PC-9 (cell line): ENCODE data around the gene ALDH4A1. TPM values are rescaled to one million over a fixed set of nuclear protein-coding genes. Genes with fewer than 3 reads are reported as not detected.
"Not testable (repeated sequence)": the region's sequence is repeated elsewhere in the genome, so short reads cannot be mapped to it uniquely, and the experiment has no call there.

Experiments
- BruUV-seq: library from RNA; stranded (reverse); fragments of 400-500 nt; replicated peaks from 2 replicates; lab custom pipeline; 2021; lab: Mats Ljungman, UMichigan
- CTCF ChIA-PET: fragments of 300-600 bp; sonication (Branson Sonifier 250); formaldehyde crosslinking; loops from one replicate; lab custom pipeline; 2022; ENCODE audit warnings: antibody characterized with exemption; lab: Charles Lee
- POLR2A ChIA-PET: fragments of 300-600 bp; sonication (Branson Sonifier 250); formaldehyde crosslinking; loops from one replicate; lab custom pipeline; 2022; ENCODE audit warnings: antibody characterized with exemption; ENCODE audit not compliant: unreplicated experiment; lab: Charles Lee
- DNase-seq, 2 experiments: peaks; one replicate each; pipeline versions ENCODE4 v3.0.0 to v3.0.0-alpha.2; 2015 to 2022; ENCODE audit warnings: mixed read lengths in 1 of 2
- H2AFZ ChIP-seq: fragments of 200-600 bp; sonication (generic); 2 replicates; pipeline ENCODE4 v1.8.1; 2017; ENCODE audit warnings: antibody characterized with exemption
- H3F3A ChIP-seq: fragments of 200-600 bp; sonication (generic); 2 replicates; pipeline ENCODE4 v1.8.1; 2017; ENCODE audit warnings: antibody characterized with exemption, mild to moderate bottlenecking, low read depth; ENCODE audit not compliant: insufficient read depth
- H3K27ac ChIP-seq: fragments of 200-600 bp; sonication (generic); 2 replicates; pipeline ENCODE4 v1.6.1; 2016; ENCODE audit warnings: mixed run types
- H3K27me3 ChIP-seq: fragments of 200-600 bp; sonication (generic); 2 replicates; pipeline ENCODE4 v1.6.1; 2016; ENCODE audit warnings: low read depth, mixed run types; ENCODE audit not compliant: insufficient read depth
- H3K36me3 ChIP-seq: fragments of 200-600 bp; sonication (generic); 2 replicates; pipeline ENCODE4 v1.6.1; 2016; ENCODE audit warnings: low read depth, mixed run types
- H3K4me1 ChIP-seq: fragments of 200-600 bp; sonication (generic); replicated peaks from 2 replicates; pipeline ENCODE4 v1.6.1; 2016; ENCODE audit warnings: mixed run types; ENCODE audit not compliant: insufficient read depth
- H3K4me2 ChIP-seq: fragments of 200-600 bp; sonication (generic); 2 replicates; pipeline ENCODE4 v1.6.1; 2017; ENCODE audit warnings: mixed run types
- H3K4me3 ChIP-seq: fragments of 200-600 bp; sonication (generic); 2 replicates; pipeline ENCODE4 v1.6.1; 2016; ENCODE audit warnings: mixed run types
- H3K79me2 ChIP-seq: fragments of 200-600 bp; sonication (generic); 2 replicates; pipeline ENCODE4 v1.6.1; 2017; ENCODE audit warnings: low read depth, mixed run types
- H3K9me2 ChIP-seq: fragments of 200-600 bp; sonication (generic); 2 replicates; pipeline ENCODE4 v1.8.1; 2017; ENCODE audit warnings: mild to moderate bottlenecking; ENCODE audit not compliant: insufficient read depth
- H3K9me3 ChIP-seq: fragments of 200-600 bp; sonication (generic); 2 replicates; pipeline ENCODE4 v1.8.1; 2016; ENCODE audit warnings: low read depth; ENCODE audit not compliant: insufficient read depth
- H4K20me1 ChIP-seq: fragments of 200-600 bp; sonication (generic); 2 replicates; pipeline ENCODE4 v1.8.1; 2017; ENCODE audit not compliant: insufficient read depth
- CTCF ChIP-seq: fragments of 200-600 bp; sonication (generic); conservative IDR thresholded peaks from 2 replicates; pipeline ENCODE4 v1.6.1; 2017; ENCODE audit warnings: mixed run types, antibody characterized with exemption, mild to moderate bottlenecking, moderate library complexity
- EZH2 ChIP-seq: fragments of 200-600 bp; sonication (generic); IDR thresholded peaks from 2 replicates; pipeline ENCODE4 v1.8.0; 2017; ENCODE audit warnings: antibody characterized with exemption, low read depth
- intact Hi-C: fragments of 100-400 bp; cut with micrococcal nuclease; formaldehyde crosslinking; loops from one replicate; pipeline ENCODE4 v1.10.0; 2022; ENCODE audit not compliant: unreplicated experiment
- total RNA-seq: library from RNA; stranded (reverse); gene quantifications from 2 replicates; pipeline ENCODE4 v1.2.3, GENCODE V29; 2021

The ALDH4A1 gene
- total RNA-seq, 1 experiment from 2014 or later: 15.0 TPM

GRCh38 chr1:18872071-18872611, 30.2 kb downstream of the ALDH4A1 start:
- POLR2A ChIA-PET: no interaction called here

GRCh38 chr1:18871401-18872070, 30.8 kb downstream of the ALDH4A1 start:
- no peaks in the 10 kb centered on the region for H3K9me3 ChIP-seq
- no peaks in the 10 kb centered on the region for H3K36me3 ChIP-seq
- H3K4me2 ChIP-seq: no peak overlapping the region
- ChIA-PET POLR2A (no interaction called here), CTCF (no interaction called here)
- H3K27ac ChIP-seq: no peak overlapping the region
- no TSS peak for BruUV-seq
- no peak for DNase-seq
- H3K79me2 ChIP-seq: no peaks in the 10 kb centered on the region
- no peaks in the 10 kb centered on the region for H3K9me2 ChIP-seq
- H3F3A ChIP-seq: no peaks in the 10 kb centered on the region
- intact Hi-C loops: no loop called here
- H4K20me1 ChIP-seq: no peaks in the 10 kb centered on the region
- TF ChIP-seq CTCF: no peak
- TF ChIP-seq EZH2: no peak
- no peak overlapping the region for H2AFZ ChIP-seq
- H3K27me3 ChIP-seq: peaks cover 7% of the 10 kb centered on the region; the same call in 1 of the 2 replicates
- H3K4me1 ChIP-seq: no peaks in the 10 kb centered on the region
- H3K4me3 ChIP-seq: no peak overlapping the region

More at GRCh38 chr1:18872071-18872611, 30.2 kb downstream of the ALDH4A1 start:
- Histone ChIP-seq H4K20me1 (no peaks in the 10 kb centered on the region), H3K36me3 (no peaks in the 10 kb centered on the region), H3K27ac (no peak overlapping the region), H3K4me3 (no peak overlapping the region), H2AFZ (no peak overlapping the region), H3K4me1 (no peaks in the 10 kb centered on the region), H3F3A (no peaks in the 10 kb centered on the region), H3K4me2 (no peak overlapping the region), H3K9me3 (no peaks in the 10 kb centered on the region), H3K27me3 (peaks cover 1% of the 10 kb centered on the region; the same call in 1 of the 2 replicates), H3K9me2 (no peaks in the 10 kb centered on the region), H3K79me2 (no peaks in the 10 kb centered on the region)
- TF ChIP-seq EZH2 (no peak), CTCF (no peak)
- DNase-seq: no peak
- CTCF ChIA-PET: interaction anchor here (0.6 kb wide), 1 partner anchor 184 kb away, joined by 5 read pairs; no protein-coding TSS in a partner anchor
- intact Hi-C loops: no loop called here
- BruUV-seq: no TSS peak

GRCh38 chr1:18870957-18871356, 31.4 kb downstream of the ALDH4A1 start:
- Histone ChIP-seq H3K27ac (no peak overlapping the region), H4K20me1 (no peaks in the 10 kb centered on the region), H3K36me3 (no peaks in the 10 kb centered on the region), H3K79me2 (no peaks in the 10 kb centered on the region), H3K4me3 (no peak overlapping the region), H3F3A (no peaks in the 10 kb centered on the region), H3K27me3 (peaks cover 9% of the 10 kb centered on the region; the same call in 1 of the 2 replicates), H3K4me1 (no peaks in the 10 kb centered on the region), H3K9me3 (no peaks in the 10 kb centered on the region), H3K4me2 (no peak overlapping the region), H2AFZ (no peak overlapping the region), H3K9me2 (no peaks in the 10 kb centered on the region)
- no TSS peak for BruUV-seq
- POLR2A ChIA-PET: no interaction called here
- TF ChIP-seq EZH2 (no peak), CTCF (no peak)
- no peak for DNase-seq
- CTCF ChIA-PET: interaction anchor here (0.7 kb wide), 1 partner anchor 524 kb away, joined by 15 read pairs; no protein-coding TSS in a partner anchor
- intact Hi-C loops: no loop called here

- BruUV-seq, H3K9me2 ChIP-seq, DNase-seq, H3K9me3 ChIP-seq, POLR2A ChIA-PET, H4K20me1 ChIP-seq, H3K4me3 ChIP-seq, H3K79me2 ChIP-seq, H3K36me3 ChIP-seq, intact Hi-C loops, H3K27ac ChIP-seq, H3K4me2 ChIP-seq, H2AFZ ChIP-seq, H3K4me1 ChIP-seq, H3F3A ChIP-seq: not testable (repeated sequence)
- CTCF ChIA-PET: interaction anchor here (0.7 kb wide), 1 partner anchor 524 kb away, joined by 15 read pairs; no protein-coding TSS in a partner anchor
- H3K27me3 ChIP-seq: peaks cover 12% of the 10 kb centered on the region; the same call in 1 of the 2 replicates
Observed at GRCh38 chr1:18870595-18870865, 31.8 kb downstream of the ALDH4A1 start.
